CD14-positive monocyte (primary cell): ENCODE data around the gene ABCG1. TPM values are rescaled to one million over a fixed set of nuclear protein-coding genes. Genes with fewer than 3 reads are reported as not detected.

Experiments used
- DNase-seq, 3 donors: peaks; one replicate each; pipeline ENCODE4 v3.0.0-alpha.2; 2011 to 2022
- H2AFZ ChIP-seq: 2 replicates; pipeline ENCODE4 v1.6.0; 2012; ENCODE audit warnings: mild to moderate bottlenecking, low read depth, low read length, inconsistent platforms; ENCODE audit not compliant: insufficient read depth, poor library complexity, severe bottlenecking
- H3K27ac ChIP-seq, 2 donors: 1 replicate in 1 of 2; 2 replicates in 1 of 2; pipeline ENCODE4 v1.5.1; 2012 to 2013; ENCODE audit warnings: low read length in 2 of 2, control low read depth in 1 of 2, inconsistent platforms in 1 of 2, low read depth in 1 of 2, mild to moderate bottlenecking in 1 of 2
- H3K27me3 ChIP-seq, 2 donors: one replicate each; pipeline versions ENCODE4 v1.6.0 to v1.6.1; 2011 to 2013; ENCODE audit warnings: low read length in 2 of 2; ENCODE audit not compliant: control insufficient read depth in 2 of 2, insufficient read depth in 2 of 2
- H3K36me3 ChIP-seq, 2 donors: replicated peaks in 1 of 2; 1 replicate in 1 of 2; 2 replicates in 1 of 2; pipeline versions ENCODE4 v1.5.1 to v1.6.1; 2012 to 2013; ENCODE audit warnings: low read length in 2 of 2, control low read depth in 1 of 2, inconsistent platforms in 1 of 2, mild to moderate bottlenecking in 1 of 2; ENCODE audit not compliant: insufficient read depth in 2 of 2, control insufficient read depth in 1 of 2
- H3K4me1 ChIP-seq, 2 donors: 1 replicate in 1 of 2; 2 replicates in 1 of 2; pipeline versions ENCODE4 v1.5.1 to v1.6.1; 2012 to 2013; ENCODE audit warnings: low read length in 2 of 2, control low read depth in 1 of 2, inconsistent platforms in 1 of 2, mild to moderate bottlenecking in 1 of 2, moderate library complexity in 1 of 2; ENCODE audit not compliant: insufficient read depth in 2 of 2, control insufficient read depth in 1 of 2
- H3K4me2 ChIP-seq: replicated peaks from 2 replicates; pipeline ENCODE3; 2012; ENCODE audit warnings: low read length, moderate library complexity, mild to moderate bottlenecking; ENCODE audit not compliant: poor library complexity, severe bottlenecking; ENCODE audit errors: extremely low read depth
- H3K4me3 ChIP-seq, 3 experiments: fragments of 200-600 bp in 1 of 3; sonication (generic) in 1 of 3; replicated peaks in 1 of 3; 1 replicate in 2 of 3; 2 replicates in 1 of 3; pipeline ENCODE4 v1.5.1; 2011 to 2013; ENCODE audit warnings: low read length in 3 of 3, mild to moderate bottlenecking in 3 of 3, control low read depth in 2 of 3, low read depth in 2 of 3, inconsistent platforms in 1 of 3, moderate library complexity in 1 of 3
- H3K79me2 ChIP-seq: 2 replicates; pipeline ENCODE4 v1.6.0; 2012; ENCODE audit warnings: mild to moderate bottlenecking, control low read depth, inconsistent platforms, low read length, moderate library complexity; ENCODE audit not compliant: insufficient read depth
- H3K9ac ChIP-seq: 2 replicates; pipeline ENCODE4 v1.6.0; 2017; ENCODE audit warnings: low read length, mild to moderate bottlenecking; ENCODE audit not compliant: insufficient read depth, poor library complexity, severe bottlenecking
- H3K9me3 ChIP-seq, 2 donors: replicated peaks in 1 of 2; 1 replicate in 1 of 2; 2 replicates in 1 of 2; pipeline versions ENCODE4 v1.5.1 to v1.6.1; 2012 to 2013; ENCODE audit warnings: low read length in 2 of 2, control low read depth in 1 of 2; ENCODE audit not compliant: control insufficient read depth in 1 of 2, insufficient read depth in 1 of 2
- H4K20me1 ChIP-seq: 2 replicates; pipeline ENCODE4 v1.6.0; 2012; ENCODE audit warnings: mild to moderate bottlenecking, low read length, control low read depth, moderate library complexity; ENCODE audit not compliant: insufficient read depth
- H3K27ac Mint-ChIP-seq, 7 donors: one replicate each; pipeline ENCODE4 v1.8.0; 2020; ENCODE audit warnings: mild to moderate bottlenecking in 7 of 7, mixed read lengths in 7 of 7, moderate library complexity in 6 of 7, inconsistent platforms in 2 of 7
- H3K27me3 Mint-ChIP-seq, 3 donors: one replicate each; pipeline ENCODE4 v1.8.0; 2021 to 2022; ENCODE audit warnings: low read depth in 3 of 3, mild to moderate bottlenecking in 3 of 3, mixed read lengths in 3 of 3, moderate library complexity in 3 of 3, inconsistent platforms in 1 of 3
- H3K36me3 Mint-ChIP-seq, 2 donors: one replicate each; pipeline ENCODE4 v1.8.0; 2020; ENCODE audit warnings: mixed read lengths in 2 of 2, inconsistent platforms in 1 of 2, mild to moderate bottlenecking in 1 of 2
- H3K4me1 Mint-ChIP-seq: one replicate; pipeline ENCODE4 v1.8.0; 2020; ENCODE audit warnings: mild to moderate bottlenecking, mixed read lengths
- H3K4me3 Mint-ChIP-seq, 2 donors: one replicate each; pipeline ENCODE4 v1.8.0; 2020; ENCODE audit warnings: mild to moderate bottlenecking in 2 of 2, mixed read lengths in 2 of 2, moderate library complexity in 1 of 2
- H3K9me3 Mint-ChIP-seq, 7 donors: one replicate each; pipeline ENCODE4 v1.8.0; 2020 to 2022; ENCODE audit warnings: mixed read lengths in 7 of 7, mild to moderate bottlenecking in 6 of 7, moderate library complexity in 6 of 7, inconsistent platforms in 2 of 7
- WGBS: methylation state at CpG from one replicate; pipeline ENCODE4 v1.1.5; 2013; ENCODE audit warnings: missing lambda C conversion rate; ENCODE audit not compliant: insufficient coverage; 5-methylcytosine and 5-hydroxymethylcytosine counted together
- intact Hi-C, 2 donors: fragments of 100-400 bp; cut with micrococcal nuclease; formaldehyde crosslinking; loops; one replicate each; pipeline versions ENCODE4 v1.15.0 to v1.15.1; 2023
- polyA plus RNA-seq, 3 donors: library from polyadenylated mRNA; depleted of rRNA in 1 of 3; unstranded in 2 of 3; stranded (reverse) in 1 of 3; fragments of 300-500 nt in 2 of 3; fragments of >200 nt in 1 of 3; fragmentation: Illumina TruSeq in 2 of 3; gene quantifications; 1 replicate in 2 of 3; 2 replicates in 1 of 3; pipeline ENCODE4 v1.2.3, GENCODE V29; 2012 to 2021
- TF ChIP-seq, protein P1 (sequence below): fragments of 200-600 bp; IDR thresholded peaks from one replicate; pipeline ENCODE4 v1.8.0; 2022; ENCODE audit warnings: antibody characterized with exemption, mild to moderate bottlenecking

The ABCG1 gene
- polyA plus RNA-seq, 3 donors = 3.0 to 5.2 (median 3.5) TPM

DNA sequence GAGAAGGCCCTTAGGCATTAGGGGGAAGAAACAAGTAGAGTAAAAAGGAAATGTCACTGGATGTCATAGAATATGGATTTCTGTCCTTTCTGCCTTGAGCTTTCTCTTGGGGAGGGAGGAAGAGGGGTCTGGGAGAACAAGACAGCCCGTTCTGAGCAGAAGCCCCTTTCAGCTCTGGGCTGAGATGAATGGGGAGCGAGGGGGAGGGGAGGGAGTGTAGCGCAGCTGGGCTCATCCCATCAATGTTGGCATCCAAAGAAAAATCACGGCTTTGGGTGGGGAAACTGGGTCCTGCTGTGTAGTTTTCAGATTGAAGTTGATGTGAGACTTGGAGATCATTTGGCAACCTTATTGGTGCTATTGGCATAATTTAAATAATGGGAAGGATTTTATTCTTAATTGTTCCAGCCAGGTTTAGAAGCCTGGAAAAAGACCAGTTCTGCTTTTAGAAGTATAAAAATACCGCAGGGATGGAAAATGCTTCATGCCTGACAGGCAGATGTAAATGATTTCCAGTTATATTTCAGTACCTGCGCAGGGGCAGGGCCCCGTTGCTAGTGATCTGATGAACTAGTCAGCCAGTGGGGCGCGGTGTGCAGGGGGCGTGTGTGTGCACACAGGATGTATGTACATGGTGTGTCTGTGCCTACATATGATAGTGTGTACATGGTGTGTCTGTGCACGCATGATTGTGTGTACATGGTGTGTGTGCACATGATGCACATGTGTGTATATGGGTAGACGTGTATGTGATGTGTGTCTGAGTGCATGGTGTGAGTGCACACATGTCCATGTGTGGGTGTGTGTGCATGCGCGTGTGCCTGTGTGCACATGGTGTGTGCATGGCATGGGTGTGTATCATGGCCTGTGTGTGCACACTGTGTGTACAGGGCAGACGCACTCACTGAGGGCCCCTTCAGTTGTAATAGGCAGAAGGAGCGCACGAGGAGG is 36.0 kb downstream of the ABCG1 start:
- Histone ChIP-seq H3K27me3 (no peaks in the 10 kb centered on the region), H3K4me2 (no peak overlapping the region), H3K4me1 (peaks cover 21 to 28% of the 10 kb centered on the region in 2 donors), H2AFZ (no peak overlapping the region), H3K9ac (no peak overlapping the region), H3K36me3 (no peaks in the 10 kb centered on the region), H3K4me3 (no peak overlapping the region), H3K9me3 (no peaks in the 10 kb centered on the region), H4K20me1 (peaks cover 9% of the 10 kb centered on the region), H3K79me2 (no peaks in the 10 kb centered on the region), H3K27ac (no peak overlapping the region)
- Mint-ChIP-seq H3K4me3 (no peak overlapping the region), H3K36me3 (peaks cover 4 to 5% of the 10 kb centered on the region in 2 donors), H3K4me1 (peaks cover 35% of the 10 kb centered on the region), H3K27me3 (peaks cover 0 to 11% (median 3%) of the 10 kb centered on the region in 3 donors), H3K27ac (peak overlapping the region in 1 of 7 donors; percentile 35), H3K9me3 (no peaks in the 10 kb centered on the region)
- DNase-seq = no peak
- intact Hi-C loops = loop anchor here in 1 of 2 donors (5.0 kb wide), 3 partner anchors 33 to 108 kb away; no protein-coding TSS in a partner anchor
- TF ChIP-seq, protein P1, sequence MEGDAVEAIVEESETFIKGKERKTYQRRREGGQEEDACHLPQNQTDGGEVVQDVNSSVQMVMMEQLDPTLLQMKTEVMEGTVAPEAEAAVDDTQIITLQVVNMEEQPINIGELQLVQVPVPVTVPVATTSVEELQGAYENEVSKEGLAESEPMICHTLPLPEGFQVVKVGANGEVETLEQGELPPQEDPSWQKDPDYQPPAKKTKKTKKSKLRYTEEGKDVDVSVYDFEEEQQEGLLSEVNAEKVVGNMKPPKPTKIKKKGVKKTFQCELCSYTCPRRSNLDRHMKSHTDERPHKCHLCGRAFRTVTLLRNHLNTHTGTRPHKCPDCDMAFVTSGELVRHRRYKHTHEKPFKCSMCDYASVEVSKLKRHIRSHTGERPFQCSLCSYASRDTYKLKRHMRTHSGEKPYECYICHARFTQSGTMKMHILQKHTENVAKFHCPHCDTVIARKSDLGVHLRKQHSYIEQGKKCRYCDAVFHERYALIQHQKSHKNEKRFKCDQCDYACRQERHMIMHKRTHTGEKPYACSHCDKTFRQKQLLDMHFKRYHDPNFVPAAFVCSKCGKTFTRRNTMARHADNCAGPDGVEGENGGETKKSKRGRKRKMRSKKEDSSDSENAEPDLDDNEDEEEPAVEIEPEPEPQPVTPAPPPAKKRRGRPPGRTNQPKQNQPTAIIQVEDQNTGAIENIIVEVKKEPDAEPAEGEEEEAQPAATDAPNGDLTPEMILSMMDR = no peak
- 76% methylated on average over 15 of the region's 17 CpGs for WGBS

DNA sequence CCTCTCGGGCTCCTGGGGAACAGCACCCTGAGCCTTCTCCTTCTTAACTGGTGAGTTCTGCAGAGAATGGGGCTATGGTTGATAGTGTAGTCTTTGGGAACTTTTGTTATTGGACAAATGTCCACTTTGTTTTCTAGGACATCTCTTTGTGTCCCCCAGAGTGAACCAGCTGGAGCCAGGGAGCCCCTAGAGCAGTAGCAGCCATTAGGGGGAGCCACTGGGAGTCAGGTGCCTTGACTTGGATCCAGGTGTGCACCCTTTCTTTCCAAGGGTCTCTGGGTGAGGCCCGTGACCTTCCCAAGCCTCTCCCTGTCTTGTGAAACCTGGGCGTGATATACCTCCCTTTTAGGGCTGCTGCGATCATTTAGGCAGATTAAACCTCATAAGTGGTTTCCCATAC is 36.9 kb downstream of the ABCG1 start:
- Histone ChIP-seq H3K9ac (no peak overlapping the region), H3K9me3 (no peaks in the 10 kb centered on the region), H4K20me1 (peaks cover 6% of the 10 kb centered on the region), H3K27ac (no peak overlapping the region), H3K36me3 (no peaks in the 10 kb centered on the region), H3K27me3 (no peaks in the 10 kb centered on the region), H3K4me1 (peaks cover 12 to 21% of the 10 kb centered on the region in 2 donors), H3K79me2 (no peaks in the 10 kb centered on the region), H2AFZ (no peak overlapping the region), H3K4me2 (no peak overlapping the region), H3K4me3 (no peak overlapping the region)
- Mint-ChIP-seq H3K4me1 (peaks cover 30% of the 10 kb centered on the region), H3K36me3 (peaks cover 4 to 5% of the 10 kb centered on the region in 2 donors), H3K9me3 (no peaks in the 10 kb centered on the region), H3K4me3 (no peak overlapping the region), H3K27ac (no peak overlapping the region), H3K27me3 (peaks cover 0 to 9% (median 5%) of the 10 kb centered on the region in 3 donors)
- no peak for DNase-seq
- intact Hi-C loops = loop anchor here in 1 of 2 donors (5.0 kb wide), 3 partner anchors 34 to 109 kb away; no protein-coding TSS in a partner anchor
- 95% methylated on average over 3 of the region's 4 CpGs for WGBS
- TF ChIP-seq, protein P1 = no peak
